ENCODE data around the gene AFDN.
"Not testable (repeated sequence)": the region's sequence is repeated elsewhere in the genome, so short reads cannot be mapped to it uniquely, and the experiment has no call there.

The AFDN gene

DNA sequence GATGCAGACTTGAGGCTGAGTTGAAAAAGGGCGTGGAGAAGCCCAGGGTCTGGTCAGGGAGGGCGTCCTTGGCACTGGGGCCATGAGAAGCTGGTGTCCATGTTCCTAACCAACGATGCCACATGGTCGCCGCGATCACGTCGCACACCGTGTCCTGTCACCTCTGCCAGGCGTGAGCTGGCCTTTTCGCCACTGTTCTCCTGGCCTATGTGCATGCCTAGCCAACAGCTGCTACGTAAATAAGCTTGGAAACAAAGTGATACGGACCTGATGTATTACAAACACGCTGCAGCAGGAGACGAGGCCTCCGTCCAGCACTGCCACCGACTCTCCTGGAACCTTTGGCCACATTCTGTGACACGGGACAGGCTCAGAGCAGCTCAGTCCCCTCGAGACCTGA is 148.7 kb downstream of the AFDN start:
- H3K18ac ChIP-seq (ENCODE audit: low read length), result peak overlapping the region; percentile 6
- H3K9ac ChIP-seq (ENCODE audit: low read depth, low read length, poor library complexity), result peak overlapping the region; percentile 32
- no peak overlapping the region for H4K8ac ChIP-seq (ENCODE audit: low read depth, low read length)
- H3K27ac ChIP-seq (replicated peaks; ENCODE audit: low read length), result no peak overlapping the region
- DNase-seq (ENCODE audit: low spot score), result no peak
- H3K4ac ChIP-seq (ENCODE audit: low read length), result no peak overlapping the region
- no peak overlapping the region for H3K23ac ChIP-seq (ENCODE audit: low read depth, low read length, poor library complexity)
- H2AK5ac ChIP-seq (ENCODE audit: low read depth, low read length), result no peak overlapping the region
- H3K14ac ChIP-seq (ENCODE audit: low read length), result peak overlapping the region; percentile 61
- peaks cover 0 to 9% of the 10 kb centered on the region in 2 donors for H3K4me1 ChIP-seq (ENCODE audit: control insufficient read depth in 2 of 2, insufficient read depth in 1 of 2, low read depth in 1 of 2, low read length in 2 of 2)
- H2BK12ac ChIP-seq (ENCODE audit: low read length), result no peak overlapping the region
- H4K91ac ChIP-seq (ENCODE audit: low read depth, low read length, poor library complexity), result no peak overlapping the region
- no peak overlapping the region for H2BK5ac ChIP-seq (ENCODE audit: low read length)
- WGBS, 2 donors (ENCODE audit: extremely low coverage in 2 of 2, insufficient read length in 2 of 2, insufficient replicate concordance in 1 of 2), result no CpG with 5 or more reads among the region's 19 CpGs
- H3K79me1 ChIP-seq (ENCODE audit: low read depth, low read length), result no peaks in the 10 kb centered on the region
- H3K27me3 ChIP-seq (ENCODE audit: control insufficient read depth in 3 of 3, insufficient read depth in 3 of 3, low read depth in 1 of 3, low read length in 3 of 3), result no peaks in the 10 kb centered on the region
- H2BK15ac ChIP-seq (ENCODE audit: low read length), result no peak overlapping the region
- H2BK120ac ChIP-seq (ENCODE audit: low read depth, low read length), result no peak overlapping the region
- H2AFZ ChIP-seq (ENCODE audit: low read length), result no peak overlapping the region
- no peaks in the 10 kb centered on the region for H3K9me3 ChIP-seq (replicated peaks in 1 of 2; ENCODE audit: control insufficient read depth in 2 of 2, insufficient read depth in 1 of 2, low read depth in 1 of 2, low read length in 2 of 2)
- H3K36me3 ChIP-seq (replicated peaks in 1 of 2; ENCODE audit: control insufficient read depth in 2 of 2, insufficient read depth in 2 of 2, low read length in 2 of 2), result peaks cover 0 to 20% of the 10 kb centered on the region in 2 donors
- H3K4me3 ChIP-seq (ENCODE audit: low read length in 2 of 2), result no peak overlapping the region
- H3K4me2 ChIP-seq (ENCODE audit: insufficient read depth, low read length, poor library complexity, severe bottlenecking), result no peak overlapping the region

DNA sequence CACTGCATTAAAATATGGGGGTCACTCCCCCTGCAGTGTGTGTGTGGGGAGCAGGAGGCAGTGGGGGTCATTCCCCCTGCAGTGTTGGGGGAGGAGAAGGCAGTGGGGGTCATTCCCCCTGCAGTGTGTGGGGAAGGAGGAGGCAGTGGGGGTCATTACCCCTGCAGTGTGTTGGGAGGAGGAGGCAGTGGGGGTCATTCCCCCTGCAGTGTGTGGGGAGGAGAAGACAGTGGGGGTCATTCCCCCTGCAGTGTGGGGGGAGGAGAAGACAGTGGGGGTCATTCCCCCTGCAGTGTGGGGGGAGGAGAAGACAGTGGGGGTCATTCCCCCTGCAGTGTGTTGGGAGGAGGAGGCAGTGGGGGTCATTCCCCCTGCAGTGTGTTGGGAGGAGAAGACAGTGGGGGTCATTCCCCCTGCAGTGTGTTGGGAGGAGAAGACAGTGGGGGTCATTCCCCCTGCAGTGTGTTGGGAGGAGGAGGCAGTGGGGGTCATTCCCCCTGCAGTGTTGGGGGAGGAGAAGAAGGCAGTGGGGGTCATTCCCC is 149.5 kb downstream of the AFDN start:
- Histone ChIP-seq H3K18ac (ENCODE audit: low read length) (peak overlapping the region; percentile 77), H3K36me3 (replicated peaks in 1 of 2; ENCODE audit: control insufficient read depth in 2 of 2, insufficient read depth in 2 of 2, low read length in 2 of 2) (peaks cover 0 to 13% of the 10 kb centered on the region in 2 donors), H3K4me1 (ENCODE audit: control insufficient read depth in 2 of 2, insufficient read depth in 1 of 2, low read depth in 1 of 2, low read length in 2 of 2) (peaks cover 0 to 10% of the 10 kb centered on the region in 2 donors), H3K23ac (ENCODE audit: low read depth, low read length, poor library complexity) (peak overlapping the region; percentile 25)
- H3K14ac ChIP-seq (ENCODE audit: low read length); H2BK120ac ChIP-seq (ENCODE audit: low read depth, low read length); H4K91ac ChIP-seq (ENCODE audit: low read depth, low read length, poor library complexity); DNase-seq (ENCODE audit: low spot score); H3K27me3 ChIP-seq (ENCODE audit: control insufficient read depth in 3 of 3, insufficient read depth in 3 of 3, low read depth in 1 of 3, low read length in 3 of 3); H2BK12ac ChIP-seq (ENCODE audit: low read length); H3K27ac ChIP-seq (replicated peaks; ENCODE audit: low read length); H3K79me1 ChIP-seq (ENCODE audit: low read depth, low read length); H3K4me3 ChIP-seq (ENCODE audit: low read length in 2 of 2); H3K9ac ChIP-seq (ENCODE audit: low read depth, low read length, poor library complexity); H2BK5ac ChIP-seq (ENCODE audit: low read length); H2BK15ac ChIP-seq (ENCODE audit: low read length); H3K4ac ChIP-seq (ENCODE audit: low read length); H4K8ac ChIP-seq (ENCODE audit: low read depth, low read length); H2AFZ ChIP-seq (ENCODE audit: low read length); H2AK5ac ChIP-seq (ENCODE audit: low read depth, low read length); H3K4me2 ChIP-seq (ENCODE audit: insufficient read depth, low read length, poor library complexity, severe bottlenecking); H3K9me3 ChIP-seq (replicated peaks in 1 of 2; ENCODE audit: control insufficient read depth in 2 of 2, insufficient read depth in 1 of 2, low read depth in 1 of 2, low read length in 2 of 2): not testable (repeated sequence)

- Histone ChIP-seq H3K14ac (ENCODE audit: low read length) (peak overlapping the region; percentile 25), H3K27me3 (ENCODE audit: control insufficient read depth in 3 of 3, insufficient read depth in 3 of 3, low read depth in 1 of 3, low read length in 3 of 3) (no peaks in the 10 kb centered on the region), H4K91ac (ENCODE audit: low read depth, low read length, poor library complexity) (no peak overlapping the region), H3K79me1 (ENCODE audit: low read depth, low read length) (no peaks in the 10 kb centered on the region), H3K9ac (ENCODE audit: low read depth, low read length, poor library complexity) (no peak overlapping the region), H3K23ac (ENCODE audit: low read depth, low read length, poor library complexity) (peak overlapping the region; percentile 61), H3K27ac (replicated peaks; ENCODE audit: low read length) (no peak overlapping the region), H2AK5ac (ENCODE audit: low read depth, low read length) (peak overlapping the region; percentile 80), H3K4me1 (ENCODE audit: control insufficient read depth in 2 of 2, insufficient read depth in 1 of 2, low read depth in 1 of 2, low read length in 2 of 2) (peaks cover 0 to 10% of the 10 kb centered on the region in 2 donors), H2BK5ac (ENCODE audit: low read length) (no peak overlapping the region), H3K4me3 (ENCODE audit: low read length in 2 of 2) (no peak overlapping the region), H3K36me3 (replicated peaks in 1 of 2; ENCODE audit: control insufficient read depth in 2 of 2, insufficient read depth in 2 of 2, low read length in 2 of 2) (peaks cover 0 to 8% of the 10 kb centered on the region in 2 donors), H3K4me2 (ENCODE audit: insufficient read depth, low read length, poor library complexity, severe bottlenecking) (no peak overlapping the region), H2AFZ (ENCODE audit: low read length) (no peak overlapping the region), H2BK12ac (ENCODE audit: low read length) (no peak overlapping the region), H3K9me3 (replicated peaks in 1 of 2; ENCODE audit: control insufficient read depth in 2 of 2, insufficient read depth in 1 of 2, low read depth in 1 of 2, low read length in 2 of 2) (peaks cover 0 to 2% of the 10 kb centered on the region in 2 donors), H3K18ac (ENCODE audit: low read length) (peak overlapping the region; percentile 77), H2BK120ac (ENCODE audit: low read depth, low read length) (no peak overlapping the region), H4K8ac (ENCODE audit: low read depth, low read length) (no peak overlapping the region), H2BK15ac (ENCODE audit: low read length) (no peak overlapping the region), H3K4ac (ENCODE audit: low read length) (no peak overlapping the region)
- WGBS, 2 donors (ENCODE audit: extremely low coverage in 2 of 2, insufficient read length in 2 of 2, insufficient replicate concordance in 1 of 2), result no CpG with 5 or more reads among the region's 27 CpGs
- no peak for DNase-seq (ENCODE audit: low spot score)
Measured at GRCh38 chr6:167976708-167977107, 150.0 kb downstream of the AFDN start.

DNA sequence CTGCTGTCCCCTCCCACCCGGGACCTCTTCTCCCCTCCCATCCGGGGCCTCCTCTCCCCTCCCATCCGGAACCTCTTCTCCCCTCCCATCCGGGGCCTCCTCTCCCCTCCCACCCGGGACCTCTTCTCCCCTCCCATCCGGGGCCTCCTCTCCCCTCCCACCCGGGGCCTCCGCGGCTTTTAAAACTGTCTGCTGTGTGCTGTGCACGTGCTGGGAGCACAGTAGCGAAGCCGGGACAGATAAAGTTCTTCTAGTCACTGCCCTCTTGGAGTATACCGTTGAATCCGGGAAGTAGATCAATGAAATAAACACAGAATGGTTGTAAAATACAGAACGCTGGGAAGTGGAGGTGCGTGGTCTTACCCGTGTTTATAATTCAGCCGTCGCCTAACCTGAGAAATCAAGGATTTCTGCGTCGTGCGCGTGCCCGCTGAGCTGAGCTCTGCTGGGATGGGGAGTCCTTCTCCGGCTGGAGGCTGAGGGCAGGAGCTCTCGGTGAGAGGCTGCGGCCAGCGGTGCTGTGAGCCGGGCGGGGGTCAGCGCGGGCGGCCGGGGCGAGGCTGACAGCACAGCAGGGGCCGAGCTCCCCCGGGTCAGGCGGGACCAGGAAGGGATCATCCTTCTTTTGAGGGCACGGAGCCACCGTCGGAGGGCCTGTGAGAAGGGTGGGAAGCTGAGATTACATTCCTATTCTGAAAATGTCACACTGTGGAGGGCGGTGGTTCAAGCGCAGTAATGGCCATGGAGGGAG is 151.2 kb downstream of the AFDN start:
- Histone ChIP-seq H3K27me3 (ENCODE audit: control insufficient read depth in 3 of 3, insufficient read depth in 3 of 3, low read depth in 1 of 3, low read length in 3 of 3) (no peaks in the 10 kb centered on the region), H3K4me1 (ENCODE audit: control insufficient read depth in 2 of 2, insufficient read depth in 1 of 2, low read depth in 1 of 2, low read length in 2 of 2) (peaks cover 0 to 10% of the 10 kb centered on the region in 2 donors), H3K36me3 (replicated peaks in 1 of 2; ENCODE audit: control insufficient read depth in 2 of 2, insufficient read depth in 2 of 2, low read length in 2 of 2) (no peaks in the 10 kb centered on the region), H2BK12ac (ENCODE audit: low read length) (peak overlapping the region; percentile 67), H3K18ac (ENCODE audit: low read length) (peak overlapping the region; percentile 86), H3K23ac (ENCODE audit: low read depth, low read length, poor library complexity) (peak overlapping the region; percentile 77), H2BK120ac (ENCODE audit: low read depth, low read length) (no peak overlapping the region), H3K79me1 (ENCODE audit: low read depth, low read length) (no peaks in the 10 kb centered on the region), H3K4ac (ENCODE audit: low read length) (no peak overlapping the region), H2BK15ac (ENCODE audit: low read length) (peak overlapping the region; percentile 75), H4K91ac (ENCODE audit: low read depth, low read length, poor library complexity) (no peak overlapping the region), H3K4me2 (ENCODE audit: insufficient read depth, low read length, poor library complexity, severe bottlenecking) (no peak overlapping the region), H3K27ac (replicated peaks; ENCODE audit: low read length) (no peak overlapping the region), H2AFZ (ENCODE audit: low read length) (no peak overlapping the region), H2BK5ac (ENCODE audit: low read length) (peak overlapping the region; percentile 54), H3K4me3 (ENCODE audit: low read length in 2 of 2) (no peak overlapping the region), H3K9ac (ENCODE audit: low read depth, low read length, poor library complexity) (no peak overlapping the region), H2AK5ac (ENCODE audit: low read depth, low read length) (peak overlapping the region; percentile 89), H3K14ac (ENCODE audit: low read length) (peak overlapping the region; percentile 49), H3K9me3 (replicated peaks in 1 of 2; ENCODE audit: control insufficient read depth in 2 of 2, insufficient read depth in 1 of 2, low read depth in 1 of 2, low read length in 2 of 2) (peaks cover 0 to 2% of the 10 kb centered on the region in 2 donors), H4K8ac (ENCODE audit: low read depth, low read length) (no peak overlapping the region)
- no peak for DNase-seq (ENCODE audit: low spot score)
- no CpG with 5 or more reads among the region's 43 CpGs for WGBS, 2 donors (ENCODE audit: extremely low coverage in 2 of 2, insufficient read length in 2 of 2, insufficient replicate concordance in 1 of 2)

All from neuronal stem cell (in vitro differentiated cells).